D341Med (cell line): Measurements from ENCODE around the gene CDH4.
"Not testable (repeated sequence)": the region's sequence is repeated elsewhere in the genome, so short reads cannot be mapped to it uniquely, and the experiment has no call there.

Source experiments
- DNase-seq: peaks from one replicate; pipeline ENCODE4 v3.0.0; 2012; ENCODE audit warnings: low spot score

The CDH4 gene

DNA sequence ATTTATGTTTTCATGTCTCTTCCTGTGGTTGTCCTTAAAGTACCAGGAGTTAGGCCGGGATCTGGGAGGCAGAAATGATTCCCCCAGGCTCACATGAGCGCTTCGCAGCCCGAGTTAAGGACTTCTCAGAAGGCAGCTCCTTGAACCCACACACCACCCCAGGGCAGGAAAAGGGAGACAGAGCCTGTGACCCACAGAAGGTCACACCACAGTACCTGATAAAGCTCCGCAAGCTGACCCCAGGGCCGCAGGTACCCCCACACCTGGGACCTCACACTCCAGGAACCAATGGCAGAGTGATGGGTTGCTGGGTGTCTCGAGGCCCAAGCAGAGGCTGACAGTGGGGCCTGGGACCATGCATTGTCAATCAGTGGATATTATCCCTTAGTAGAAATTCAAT is 207.6 kb downstream of the CDH4 start:
- DNase-seq = no peak

DNA sequence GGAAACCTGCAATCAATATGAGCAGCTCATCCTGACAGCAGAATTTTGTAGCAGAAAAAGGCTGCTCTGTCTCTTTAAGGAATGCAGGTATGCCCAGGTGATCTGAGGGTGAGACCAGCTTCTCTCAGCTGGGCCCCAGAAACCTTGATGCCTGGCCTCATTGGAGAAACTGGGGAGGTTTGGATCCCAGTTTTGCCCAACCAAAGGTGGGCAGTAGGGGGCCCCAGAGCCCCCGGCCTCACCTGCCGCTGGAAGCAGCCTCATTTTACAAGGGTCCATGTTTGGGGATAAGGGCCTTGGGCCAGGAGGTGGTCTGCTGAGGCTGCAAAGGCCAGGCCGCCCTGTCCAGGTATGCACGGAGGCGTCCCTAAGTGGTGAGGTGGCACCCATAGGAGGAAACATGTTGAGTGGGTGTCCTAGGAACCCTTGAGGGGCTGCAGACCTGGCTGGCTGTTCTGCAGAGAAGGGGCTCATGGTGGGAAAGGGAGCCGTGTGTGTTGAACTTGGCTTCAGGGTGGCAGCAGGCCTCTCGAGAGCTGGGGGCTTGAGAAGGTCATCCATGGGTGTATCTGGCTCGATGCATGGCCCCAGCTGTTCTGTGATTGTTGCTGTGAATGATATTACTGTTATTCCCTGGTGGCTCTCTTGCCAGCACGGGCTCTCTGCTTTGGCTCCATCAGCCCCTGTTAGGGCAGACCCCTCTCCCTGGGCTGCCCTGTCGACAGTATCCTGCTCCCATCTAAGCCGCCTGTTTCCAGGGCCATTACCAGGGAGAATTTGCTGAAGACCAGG is 208.4 kb downstream of the CDH4 start:
- DNase-seq = no peak

DNA sequence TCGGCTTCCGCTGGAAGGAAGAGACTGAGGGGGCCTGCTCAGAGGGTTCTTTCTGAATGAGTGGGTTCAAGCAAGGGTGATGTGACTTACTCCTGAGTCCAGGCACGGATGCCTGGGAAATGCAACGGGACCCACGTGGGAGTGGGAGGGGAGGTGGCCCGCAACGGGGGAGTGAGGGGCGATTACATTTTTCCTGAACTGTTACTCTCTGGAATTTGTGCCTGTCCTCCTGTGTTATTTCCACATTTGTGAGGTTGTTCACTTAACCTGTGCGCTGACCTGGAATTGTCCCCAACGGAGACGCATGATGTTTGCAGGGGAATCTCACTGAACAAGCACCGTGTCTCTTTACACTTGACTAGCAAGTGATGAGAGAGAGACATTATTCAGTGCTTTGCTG is 209.4 kb downstream of the CDH4 start:
- no peak for DNase-seq

DNA sequence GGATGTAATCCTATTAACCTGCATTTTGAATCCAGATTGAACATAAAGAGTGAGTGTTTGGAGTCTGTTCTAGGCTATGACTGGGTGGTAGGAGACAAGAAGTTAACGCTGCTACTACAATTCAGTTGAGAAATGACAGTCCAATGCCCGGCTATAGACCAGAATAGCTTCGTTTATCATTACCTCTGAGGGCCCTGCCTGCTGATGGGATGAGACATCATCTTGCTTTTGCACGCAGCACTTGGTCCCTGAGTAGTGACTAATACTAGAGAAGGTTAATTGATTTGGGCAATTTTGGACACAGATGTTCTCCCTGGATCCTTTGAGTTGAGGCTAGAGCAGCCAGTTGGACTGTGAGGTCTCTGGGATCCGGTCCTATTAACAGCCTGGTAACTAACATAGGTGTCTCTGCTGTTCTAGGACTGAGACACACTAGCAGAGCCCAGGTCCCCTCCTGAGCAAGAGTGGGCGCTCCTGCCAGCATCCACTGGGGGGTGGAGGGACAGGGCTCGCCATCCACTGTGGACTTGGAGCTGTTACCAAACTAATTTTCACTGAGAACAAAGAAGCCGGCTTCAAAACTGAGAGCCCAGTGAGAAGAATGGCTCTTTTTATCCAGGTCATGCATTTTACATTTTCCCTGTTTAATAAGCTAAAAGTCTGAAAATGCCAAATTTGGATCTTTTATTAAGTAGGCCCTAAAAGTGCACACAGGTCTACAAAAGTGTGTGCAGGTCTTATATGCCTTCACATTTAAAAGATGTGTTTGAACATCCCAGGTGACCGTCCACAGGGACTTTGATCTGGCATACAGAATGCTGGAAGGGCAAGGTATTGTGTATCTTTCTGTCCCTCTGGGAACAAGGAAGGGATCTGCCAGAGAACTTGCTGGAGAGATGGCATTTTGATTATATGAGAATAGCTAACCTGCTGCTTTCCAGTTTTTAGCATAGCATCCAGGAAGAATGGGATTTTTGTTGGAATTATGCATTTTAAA is 212.5 kb downstream of the CDH4 start:
- no peak for DNase-seq

DNA sequence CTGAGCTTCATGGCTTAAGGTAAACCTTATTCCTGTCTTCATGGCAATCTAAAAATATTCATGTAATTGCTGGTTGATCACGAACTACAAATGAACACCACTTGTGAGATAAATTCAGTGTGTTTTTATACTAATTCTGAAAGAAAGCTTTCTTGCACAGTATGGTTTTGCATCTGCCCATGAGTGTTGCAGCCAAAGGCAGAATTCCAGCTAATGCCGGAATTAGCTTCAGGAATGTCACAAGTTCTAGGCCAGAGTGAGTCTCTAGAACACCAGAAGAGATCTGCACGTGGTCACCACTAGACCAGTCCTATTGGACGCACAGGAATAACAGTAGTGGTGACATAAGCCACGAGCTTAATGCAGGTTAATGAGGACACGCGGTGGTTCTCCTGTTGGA is 223.7 kb downstream of the CDH4 start:
- DNase-seq = no peak

DNA sequence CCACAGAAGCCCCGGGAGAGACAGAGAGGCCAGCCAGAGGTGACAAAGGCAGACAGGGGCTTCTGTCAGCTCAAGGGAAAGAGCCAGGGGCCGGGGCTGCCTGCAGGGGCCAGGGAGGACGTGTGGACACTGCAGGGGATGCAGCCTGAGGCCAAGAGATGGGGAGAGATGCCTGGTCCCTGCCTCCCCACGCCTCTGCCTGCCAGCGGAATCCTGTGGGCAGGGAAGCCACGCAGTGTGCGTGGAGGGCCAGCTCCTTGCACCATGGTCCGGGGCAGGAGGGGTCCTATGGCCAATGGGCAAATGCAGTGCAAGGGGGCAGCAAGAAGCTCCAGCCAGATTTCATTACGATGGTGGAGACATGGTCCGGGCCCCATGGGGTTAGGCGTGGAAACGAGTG is 224.9 kb downstream of the CDH4 start:
- no peak for DNase-seq

DNA sequence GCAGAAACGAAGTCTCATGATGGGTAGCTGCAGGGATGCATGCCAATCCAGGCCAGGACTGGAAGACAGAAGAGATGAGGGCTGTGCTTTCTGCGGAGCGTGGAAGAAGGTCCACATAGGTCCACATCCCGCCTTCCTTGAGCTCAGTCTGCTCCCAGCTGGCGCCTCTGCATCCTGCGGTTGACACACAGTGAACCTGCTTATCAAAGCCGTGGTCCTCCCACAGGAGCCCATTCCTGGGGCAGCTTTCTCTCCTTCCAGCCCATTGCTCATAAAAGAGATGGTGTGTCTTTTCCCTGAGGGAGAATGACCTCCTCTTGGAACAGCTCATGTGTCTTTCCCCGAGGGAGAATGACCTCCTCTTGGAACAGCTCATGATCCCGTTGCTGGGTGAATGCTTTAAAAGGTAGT is 225.4 kb downstream of the CDH4 start:
- DNase-seq = no peak

DNA sequence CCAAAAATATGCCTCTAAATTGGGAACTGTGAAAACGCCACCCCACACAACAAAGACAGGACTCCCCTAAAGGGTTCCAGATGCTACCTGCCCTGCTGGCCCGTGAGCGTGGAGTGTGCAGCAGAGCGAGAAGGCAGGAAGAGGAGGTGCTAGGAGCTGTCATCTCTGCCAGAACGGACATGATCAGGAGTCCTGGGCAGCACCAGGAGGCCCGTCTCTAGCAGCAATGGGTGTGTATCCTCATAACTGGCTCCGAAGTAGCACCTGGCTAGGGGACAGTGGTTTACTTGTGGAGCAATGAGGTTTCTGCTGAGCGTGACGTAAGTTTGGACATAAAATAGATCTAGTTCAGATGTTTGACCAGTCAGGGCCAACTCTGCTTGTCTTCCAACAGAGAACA is 226.0 kb downstream of the CDH4 start:
- no peak for DNase-seq

DNA sequence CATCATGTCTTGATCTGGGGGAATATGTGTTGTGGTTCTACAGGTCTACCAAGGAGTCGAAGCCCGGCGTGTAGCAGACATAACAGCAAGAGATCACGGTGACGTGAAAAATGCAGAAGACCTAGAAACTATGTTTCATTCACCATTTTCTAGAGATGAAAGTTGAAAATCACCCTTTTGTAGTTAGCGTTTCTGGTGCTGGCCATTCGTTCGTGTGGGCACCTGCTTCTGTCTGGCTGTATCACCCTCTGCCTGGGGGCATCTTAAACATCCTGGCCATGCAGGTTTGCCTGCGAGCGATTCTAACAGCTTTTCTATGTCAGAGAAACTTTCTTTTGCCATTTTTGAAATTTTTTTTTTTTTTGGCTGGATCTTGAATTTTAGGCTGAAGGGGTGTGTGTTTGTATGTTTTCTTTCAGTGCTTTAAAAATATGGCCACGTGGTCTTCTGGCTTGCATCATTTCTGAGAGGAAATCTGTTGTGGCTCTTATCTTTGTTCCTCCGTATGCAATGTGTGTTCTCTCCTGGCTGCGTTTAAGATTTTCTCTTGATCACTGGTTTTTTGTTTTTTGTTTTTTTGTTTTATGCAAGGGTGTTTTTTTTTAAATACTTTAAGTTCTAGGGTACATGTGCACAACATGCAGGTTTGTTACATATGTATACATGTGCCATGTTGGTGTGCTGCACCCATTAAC is 226.7 kb downstream of the CDH4 start:
- no peak for DNase-seq

DNA sequence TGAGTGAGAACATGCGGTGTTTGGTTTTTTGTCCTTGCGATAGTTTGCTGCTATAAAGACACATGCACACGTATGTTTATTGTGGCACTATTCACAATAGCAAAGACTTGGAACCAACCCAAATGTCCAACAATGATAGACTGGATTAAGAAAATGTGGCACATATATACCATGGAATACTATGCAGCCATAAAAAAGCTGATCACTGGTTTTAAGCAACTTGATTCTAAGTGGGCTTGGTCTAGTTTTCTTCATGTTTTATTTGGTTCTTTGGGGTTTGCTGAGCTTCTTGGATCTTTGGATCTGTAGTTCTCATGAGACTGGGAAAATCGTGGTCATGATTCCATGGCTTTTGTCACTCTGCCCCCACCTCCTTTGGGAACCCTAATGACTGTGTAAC is 227.4 kb downstream of the CDH4 start:
- DNase-seq = not testable (repeated sequence)

DNA sequence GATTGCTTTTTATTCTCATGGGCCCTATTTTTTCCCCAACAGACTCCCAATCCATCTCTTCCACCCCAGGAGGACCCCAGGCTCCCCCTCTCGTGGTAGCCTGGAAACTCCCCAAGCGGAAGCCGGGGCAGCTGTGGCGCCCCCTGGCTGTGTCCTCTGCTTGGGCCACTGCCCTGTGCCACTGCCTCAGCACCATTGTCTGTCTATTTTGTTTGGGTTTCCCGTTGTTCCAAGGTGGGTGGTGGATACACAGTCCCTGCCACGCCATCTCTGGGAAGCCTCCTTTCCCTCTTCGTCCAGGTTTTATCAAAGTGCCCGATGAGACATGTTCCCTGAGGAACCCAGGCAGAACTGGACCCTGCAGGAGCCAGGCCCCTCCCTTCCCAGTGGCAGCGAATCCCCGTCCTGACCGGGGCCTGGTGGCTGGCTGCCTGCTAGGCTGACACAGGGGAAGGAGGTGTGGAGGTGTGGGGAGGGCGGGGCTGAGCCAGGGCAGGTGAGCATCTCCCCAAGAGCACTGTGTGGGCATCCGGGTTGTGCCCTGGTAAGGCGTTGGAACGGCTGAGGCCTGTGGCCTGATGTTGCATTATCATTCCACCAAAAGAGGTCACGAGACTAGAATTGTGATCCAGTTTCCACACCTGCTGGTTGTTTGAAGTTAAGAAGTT is 228.2 kb downstream of the CDH4 start:
- no peak for DNase-seq

DNA sequence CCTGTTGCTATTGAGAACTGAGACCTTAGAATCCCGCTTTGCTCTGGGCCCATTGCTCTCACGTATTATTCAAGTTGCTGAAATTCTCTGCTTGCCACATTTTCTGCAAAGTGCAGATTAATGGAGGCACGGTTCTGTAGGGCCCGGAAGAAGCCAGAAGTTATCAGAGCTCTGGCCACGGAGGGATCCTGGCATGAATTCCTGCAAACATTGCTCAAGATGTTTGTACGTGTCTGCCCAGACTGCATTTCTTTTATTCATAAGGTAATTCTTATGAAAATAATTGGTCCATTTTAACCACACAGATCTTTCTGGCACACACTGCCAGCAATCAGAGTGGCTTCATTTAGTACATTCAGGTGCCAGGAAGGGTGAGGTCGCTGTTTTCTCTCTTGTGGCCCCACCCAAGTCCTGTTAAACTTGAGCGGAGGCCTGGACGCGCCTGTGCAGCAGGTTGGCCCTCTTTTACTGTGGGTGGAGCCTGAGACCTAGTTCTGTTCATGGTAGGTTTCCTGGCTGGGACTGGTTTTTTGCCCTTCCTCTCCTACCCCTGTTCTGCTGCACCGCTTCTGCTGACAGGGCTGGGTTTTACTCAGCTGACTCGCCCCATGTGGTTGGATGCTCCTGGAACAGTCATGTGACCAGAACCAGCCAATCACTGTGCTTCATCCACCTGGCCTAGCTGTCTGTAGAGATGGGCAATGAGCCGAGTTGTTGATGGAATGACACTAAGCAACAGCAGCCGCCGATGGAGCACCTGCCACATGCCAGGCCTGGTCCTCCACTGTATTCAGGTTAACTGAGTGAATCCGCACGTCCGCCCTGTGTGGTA is 230.2 kb downstream of the CDH4 start:
- DNase-seq = no peak

DNA sequence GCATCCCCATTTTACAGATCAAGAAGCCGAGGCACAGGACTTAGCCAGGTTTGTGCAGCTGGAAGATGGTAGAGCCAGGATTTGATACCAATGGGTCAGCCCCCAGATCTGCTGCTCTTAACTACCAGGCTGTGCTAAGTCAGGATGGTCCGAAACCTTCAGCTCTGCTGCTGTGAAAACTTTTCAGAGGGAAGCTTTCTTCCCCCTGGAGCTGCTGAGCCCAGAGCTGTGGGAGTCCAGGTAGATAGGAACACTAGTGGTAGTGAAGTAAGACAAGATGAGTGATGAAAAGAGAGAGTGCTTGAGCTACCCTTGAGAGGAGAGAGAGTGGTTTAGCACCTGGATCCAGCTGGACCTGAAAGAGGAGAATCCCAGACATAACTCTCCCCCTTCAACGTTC is 230.8 kb downstream of the CDH4 start:
- no peak for DNase-seq

DNA sequence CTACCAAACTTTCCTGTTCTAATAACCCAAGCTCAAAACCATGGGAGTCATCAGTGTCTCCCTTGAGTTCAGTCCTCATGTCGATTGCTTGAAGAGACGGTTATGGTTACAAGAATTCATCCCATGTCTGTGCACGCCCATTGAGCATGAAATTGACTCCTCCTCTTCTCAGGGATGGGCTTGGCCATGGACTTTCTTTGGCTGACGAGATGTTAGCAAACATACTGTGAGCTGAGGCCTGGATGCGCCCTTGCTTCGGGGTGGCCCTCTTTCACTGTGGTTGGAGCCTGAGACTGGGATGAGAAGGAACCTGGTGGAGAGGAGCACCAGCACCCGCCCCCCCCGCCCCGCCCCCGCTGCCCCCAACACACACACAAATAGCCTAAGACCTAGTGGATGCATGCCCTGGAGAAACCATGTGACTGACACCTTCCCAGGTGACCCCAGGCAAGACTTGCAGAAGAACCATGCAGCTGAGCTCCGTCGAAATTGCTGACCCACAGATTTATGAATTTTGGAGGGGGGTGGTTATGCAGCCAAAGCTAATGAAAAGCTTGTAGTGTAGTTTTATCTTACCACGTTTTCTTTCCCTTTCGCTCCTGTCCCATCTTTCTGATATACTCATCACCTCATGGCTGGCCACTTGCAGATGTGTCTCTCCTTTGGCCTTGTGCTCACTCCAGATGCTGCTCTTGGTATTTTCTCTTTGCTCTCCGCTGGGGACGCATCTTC is 231.4 kb downstream of the CDH4 start:
- no peak for DNase-seq

DNA sequence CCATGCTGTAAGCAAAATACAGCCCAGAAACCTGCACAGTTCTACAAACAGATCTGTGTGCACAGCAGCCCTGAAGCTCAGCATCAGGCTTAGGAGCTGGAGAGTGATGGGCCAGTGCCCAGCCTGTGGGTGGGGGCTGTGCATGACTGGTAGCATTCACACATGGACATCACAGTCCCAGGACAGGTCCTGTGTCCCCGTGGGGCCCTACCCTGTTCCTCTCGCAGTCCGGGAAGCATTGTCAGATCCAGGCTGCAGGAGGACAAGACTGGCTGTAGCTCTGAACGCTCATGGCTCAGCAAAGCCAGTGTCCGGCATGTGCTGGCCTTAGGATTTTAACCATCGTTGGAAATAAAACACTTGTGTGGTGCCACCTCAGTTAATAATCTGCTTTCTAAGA is 234.1 kb downstream of the CDH4 start:
- DNase-seq = no peak

DNA sequence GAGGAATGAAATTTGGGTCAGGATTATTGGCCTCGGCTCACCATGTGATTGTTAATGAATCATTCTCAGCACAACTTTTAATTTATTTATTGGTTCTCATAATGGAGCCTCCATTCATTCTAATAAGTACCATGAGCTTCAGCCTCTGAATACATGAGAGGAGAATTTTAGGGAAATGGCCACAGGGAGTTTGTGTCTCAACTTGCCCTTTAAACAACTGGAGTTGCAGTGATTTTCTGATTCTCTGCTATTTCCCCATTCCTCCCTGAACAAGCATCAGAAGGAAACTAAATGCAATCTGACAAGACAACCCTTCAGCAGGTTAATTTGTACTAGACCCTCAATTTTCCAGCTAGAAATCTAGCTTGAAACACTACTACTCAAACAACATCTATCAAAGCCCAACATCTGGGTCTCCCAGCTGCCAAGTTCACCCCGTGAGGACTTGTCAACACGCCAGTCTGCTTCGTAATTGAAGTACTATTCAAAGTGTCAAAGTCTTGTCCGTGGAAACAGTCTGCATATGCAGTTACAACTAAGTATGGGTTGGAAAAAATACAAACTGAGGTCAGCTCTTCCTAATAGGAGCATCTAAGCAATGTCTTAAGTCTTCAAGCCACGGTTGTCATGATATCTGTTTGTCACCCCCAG is 235.4 kb downstream of the CDH4 start:
- DNase-seq = no peak

DNA sequence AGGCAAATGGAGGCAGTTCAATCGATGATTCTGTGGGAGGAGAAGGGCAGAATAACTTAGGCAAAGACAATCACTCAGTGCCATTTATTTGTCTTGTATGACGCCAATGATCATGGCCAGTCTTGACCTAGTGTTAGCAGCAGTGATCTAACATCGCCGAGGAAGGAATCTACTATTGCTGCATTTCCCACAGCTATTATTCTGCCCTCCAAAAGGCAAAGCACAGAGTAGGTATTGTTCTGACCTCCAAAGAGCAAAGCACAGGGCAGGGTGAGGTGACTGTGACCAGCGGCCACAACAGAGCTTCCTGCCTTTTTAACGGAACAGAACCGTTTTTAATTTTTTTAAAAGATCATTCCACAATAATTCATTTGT is 235.9 kb downstream of the CDH4 start:
- no peak for DNase-seq

DNA sequence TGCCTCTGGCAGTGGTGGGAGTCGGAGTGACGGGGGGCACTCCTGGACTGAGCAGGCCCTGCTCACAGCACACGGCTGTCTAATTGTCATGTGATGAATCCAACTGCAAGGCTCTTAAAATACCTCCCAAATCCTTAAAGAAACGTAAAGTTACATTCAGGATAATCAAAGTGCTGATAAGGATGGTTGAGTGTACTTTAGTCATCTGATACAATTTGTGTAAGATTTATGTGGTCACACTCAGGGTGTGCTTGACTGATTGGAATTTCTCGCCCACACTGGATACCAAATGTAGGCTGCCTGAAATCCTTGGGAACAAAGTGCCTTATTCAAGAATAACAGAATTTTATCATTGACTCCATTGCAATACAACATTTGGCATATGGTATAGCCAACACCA is 238.7 kb downstream of the CDH4 start:
- no peak for DNase-seq

DNA sequence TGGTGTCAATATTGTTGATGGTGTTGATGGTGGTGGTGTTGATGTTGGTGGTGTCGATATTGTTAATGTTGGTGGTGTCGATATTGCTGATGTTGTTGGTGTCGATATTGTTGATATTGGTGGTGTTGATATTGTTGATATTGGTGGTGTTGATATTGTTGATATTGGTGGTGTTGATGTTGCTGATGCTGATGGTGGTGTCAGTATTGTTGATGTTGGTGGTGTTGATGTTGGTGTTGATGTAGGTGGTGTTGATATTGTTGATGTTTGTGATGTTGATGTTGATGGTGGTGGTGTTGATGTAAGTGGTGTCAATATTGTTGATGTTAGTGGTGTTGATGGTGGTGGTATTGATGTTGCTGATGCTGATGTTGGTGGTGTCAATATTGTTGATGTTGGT is 240.0 kb downstream of the CDH4 start:
- no peak for DNase-seq

DNA sequence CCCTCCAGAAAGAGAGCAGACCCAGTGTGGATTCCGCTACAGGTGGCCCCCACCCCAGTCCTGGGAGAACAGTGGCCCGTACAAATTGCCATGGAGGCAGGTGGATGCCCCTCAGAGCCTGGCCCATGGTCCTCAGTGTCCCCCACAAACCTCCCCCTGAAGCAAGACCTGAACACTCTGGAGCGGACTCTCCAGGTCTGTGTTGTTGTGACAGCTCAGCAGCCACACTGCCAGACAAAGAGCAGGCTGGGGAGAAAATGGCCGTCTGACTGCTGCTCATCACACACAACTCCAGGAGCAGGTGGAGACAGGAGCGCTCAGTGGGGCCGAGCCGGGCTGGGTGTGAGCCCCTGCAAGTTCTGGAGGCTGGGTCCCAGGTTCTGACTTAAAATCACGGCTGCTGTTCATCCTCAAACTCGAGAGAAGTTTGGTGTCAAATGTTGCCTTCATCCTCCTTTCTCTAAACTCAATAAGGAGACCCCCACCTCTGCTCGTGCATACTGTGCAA is 241.8 kb downstream of the CDH4 start:
- DNase-seq = no peak
